Adrenal gland (tissue), 5 donors: Measurements from ENCODE around the gene TBC1D22A.

ENCODE experiments used
- CTCF ChIP-seq, 6 experiments: fragments of 450-650 bp in 4 of 6; fragments of 200-600 bp in 2 of 6; sonication (generic) in 1 of 6; IDR thresholded peaks; 1 replicate in 5 of 6; 2 replicates in 1 of 6; pipeline versions ENCODE4 v1.5.1 to v1.8.0; 2016 to 2021; ENCODE audit warnings: antibody characterized with exemption in 6 of 6, mild to moderate bottlenecking in 2 of 6, moderate library complexity in 1 of 6
- POLR2A ChIP-seq, 2 donors: fragments of 450-650 bp; IDR thresholded peaks; one replicate each; pipeline ENCODE4 v1.6.1; 2017; ENCODE audit warnings: antibody characterized with exemption in 2 of 2, mild to moderate bottlenecking in 2 of 2, moderate library complexity in 1 of 2
- donor health status: DM: no; HTN: no; CAD: no.

- TF ChIP-seq POLR2A (IDR thresholded peaks at IDR 0.05) (no peak), CTCF (IDR thresholded peaks at IDR 0.05) (no peak)
Observed at GRCh38 chr22:47065756-47066615, 303.5 kb downstream of the TBC1D22A start.
